ENCODE results near the gene CD79B.

- TF ChIP-seq MYC (IDR thresholded peaks at IDR 0.05; ENCODE audit: low read depth, low read length) (no peak), CTCF (IDR thresholded peaks at IDR 0.05; ENCODE audit: low read depth, low read length) (no peak)
Measured at GRCh38 chr17:63973247-63973646, 41.1 kb upstream of the CD79B start.

Measured in NB4 (cell line).